Measurements from ENCODE around the gene NPC1.

NPC1 gene

GRCh38 chr18:23567671-23568070 lies 18.6 kb downstream of the NPC1 start:
- Histone ChIP-seq H3K9me3 (ENCODE audit: control insufficient read depth, insufficient read depth, low read length) (no peaks in the 10 kb centered on the region), H3K4me2 (ENCODE audit: low read length) (no peak overlapping the region), H3K9me2 (replicated peaks; ENCODE audit: control insufficient read depth, low read length) (no peaks in the 10 kb centered on the region), H3K79me2 (ENCODE audit: control insufficient read depth, low read length) (no peaks in the 10 kb centered on the region), H3K27ac (ENCODE audit: low read depth, low read length) (no peak overlapping the region), H3K27me3 (ENCODE audit: control insufficient read depth, low read length) (no peaks in the 10 kb centered on the region), H4K20me1 (ENCODE audit: control insufficient read depth, insufficient read depth, low read depth, low read length) (no peaks in the 10 kb centered on the region), H3K36me3 (ENCODE audit: control insufficient read depth, low read length) (peaks cover 68% of the 10 kb centered on the region), H3K4me3 (ENCODE audit: low read length) (no peak overlapping the region), H3F3A (ENCODE audit: control insufficient read depth, insufficient read depth) (no peaks in the 10 kb centered on the region), H3K4me1 (ENCODE audit: control insufficient read depth, low read length) (no peaks in the 10 kb centered on the region)
- TF ChIP-seq CTCF (IDR thresholded peaks at IDR 0.05; ENCODE audit: low read depth, low read length, poor library complexity, severe bottlenecking) (no peak), EZH2phosphoT487 (IDR thresholded peaks at IDR 0.05; ENCODE audit: borderline replicate concordance, low read length) (no peak)

GRCh38 chr18:23565916-23566547 lies 20.3 kb downstream of the NPC1 start:
- no peaks in the 10 kb centered on the region for H3K9me3 ChIP-seq (ENCODE audit: control insufficient read depth, insufficient read depth, low read length)
- H3K27ac ChIP-seq (ENCODE audit: low read depth, low read length), result no peak overlapping the region
- no peaks in the 10 kb centered on the region for H3K27me3 ChIP-seq (ENCODE audit: control insufficient read depth, low read length)
- no peaks in the 10 kb centered on the region for H4K20me1 ChIP-seq (ENCODE audit: control insufficient read depth, insufficient read depth, low read depth, low read length)
- TF ChIP-seq EZH2phosphoT487 (IDR thresholded peaks at IDR 0.05; ENCODE audit: borderline replicate concordance, low read length), result no peak
- no peak for TF ChIP-seq CTCF (IDR thresholded peaks at IDR 0.05; ENCODE audit: low read depth, low read length, poor library complexity, severe bottlenecking)
- peaks cover 70% of the 10 kb centered on the region for H3K36me3 ChIP-seq (ENCODE audit: control insufficient read depth, low read length)
- H3K79me2 ChIP-seq (ENCODE audit: control insufficient read depth, low read length), result no peaks in the 10 kb centered on the region
- H3F3A ChIP-seq (ENCODE audit: control insufficient read depth, insufficient read depth), result no peaks in the 10 kb centered on the region
- H3K9me2 ChIP-seq (replicated peaks; ENCODE audit: control insufficient read depth, low read length), result no peaks in the 10 kb centered on the region
- no peaks in the 10 kb centered on the region for H3K4me1 ChIP-seq (ENCODE audit: control insufficient read depth, low read length)
- no peak overlapping the region for H3K4me2 ChIP-seq (ENCODE audit: low read length)
- no peak overlapping the region for H3K4me3 ChIP-seq (ENCODE audit: low read length)

GRCh38 chr18:23563377-23564043 lies 22.8 kb downstream of the NPC1 start:
- Histone ChIP-seq H3K9me3 (ENCODE audit: control insufficient read depth, insufficient read depth, low read length) (no peaks in the 10 kb centered on the region), H3K9me2 (replicated peaks; ENCODE audit: control insufficient read depth, low read length) (no peaks in the 10 kb centered on the region), H3K4me1 (ENCODE audit: control insufficient read depth, low read length) (no peaks in the 10 kb centered on the region), H3K36me3 (ENCODE audit: control insufficient read depth, low read length) (peaks cover 66% of the 10 kb centered on the region), H3K27ac (ENCODE audit: low read depth, low read length) (no peak overlapping the region), H3F3A (ENCODE audit: control insufficient read depth, insufficient read depth) (no peaks in the 10 kb centered on the region), H3K4me2 (ENCODE audit: low read length) (no peak overlapping the region), H3K27me3 (ENCODE audit: control insufficient read depth, low read length) (no peaks in the 10 kb centered on the region), H3K79me2 (ENCODE audit: control insufficient read depth, low read length) (no peaks in the 10 kb centered on the region), H4K20me1 (ENCODE audit: control insufficient read depth, insufficient read depth, low read depth, low read length) (no peaks in the 10 kb centered on the region), H3K4me3 (ENCODE audit: low read length) (no peak overlapping the region)
- TF ChIP-seq CTCF (IDR thresholded peaks at IDR 0.05; ENCODE audit: low read depth, low read length, poor library complexity, severe bottlenecking) (no peak), EZH2phosphoT487 (IDR thresholded peaks at IDR 0.05; ENCODE audit: borderline replicate concordance, low read length) (no peak)
